GOT3 (cell line): ENCODE data around the gene PPP2R2C.

Experiments
- DNase-seq: peaks from one replicate; lab custom pipeline; 2025; ENCODE audit warnings: mixed read lengths; lab: John Stamatoyannopoulos, UW

PPP2R2C gene

GRCh38 chr4:6424425-6424824, 48.0 kb downstream of the PPP2R2C start:
- no peak for DNase-seq

GRCh38 chr4:6423575-6423974, 48.8 kb downstream of the PPP2R2C start:
- no peak for DNase-seq

GRCh38 chr4:6422866-6423265, 49.5 kb downstream of the PPP2R2C start:
- no peak for DNase-seq

- no peak for DNase-seq
These were observed 50.3 kb downstream of the PPP2R2C start for GRCh38 chr4:6422105-6422504.

GRCh38 chr4:6421397-6421796, 51.0 kb downstream of the PPP2R2C start:
- DNase-seq, result no peak

GRCh38 chr4:6420972-6421371, 51.4 kb downstream of the PPP2R2C start:
- DNase-seq, result no peak

- DNase-seq, result no peak
These were observed 52.4 kb downstream of the PPP2R2C start for GRCh38 chr4:6420036-6420435.

GRCh38 chr4:6419452-6420028, 52.9 kb downstream of the PPP2R2C start:
- DNase-seq, result no peak

- DNase-seq, result no peak
These were observed 54.1 kb downstream of the PPP2R2C start for GRCh38 chr4:6418193-6418755.

- no peak for DNase-seq
These were observed 54.8 kb downstream of the PPP2R2C start for GRCh38 chr4:6417516-6418050.

GRCh38 chr4:6416518-6417286, 55.7 kb downstream of the PPP2R2C start:
- no peak for DNase-seq

GRCh38 chr4:6415031-6415705, 57.2 kb downstream of the PPP2R2C start:
- no peak for DNase-seq

GRCh38 chr4:6414578-6414977, 57.8 kb downstream of the PPP2R2C start:
- DNase-seq, result no peak

- no peak for DNase-seq
These were observed 61.8 kb downstream of the PPP2R2C start for GRCh38 chr4:6410664-6411063.

- DNase-seq, result no peak
These were observed 62.3 kb downstream of the PPP2R2C start for GRCh38 chr4:6410068-6410467.

- no peak for DNase-seq
These were observed 63.0 kb downstream of the PPP2R2C start for GRCh38 chr4:6409381-6409780.

GRCh38 chr4:6408263-6408662, 64.2 kb downstream of the PPP2R2C start:
- no peak for DNase-seq

- DNase-seq, result no peak
These were observed 67.1 kb downstream of the PPP2R2C start for GRCh38 chr4:6405397-6405706.

- no peak for DNase-seq
These were observed 67.6 kb downstream of the PPP2R2C start for GRCh38 chr4:6404611-6405396.

- no peak for DNase-seq
These were observed 69.1 kb downstream of the PPP2R2C start for GRCh38 chr4:6403400-6403685.

- no peak for DNase-seq
These were observed 69.6 kb downstream of the PPP2R2C start for GRCh38 chr4:6402566-6403399.
